GM12875 (cell line): ENCODE data around the gene MOGAT1.
A peak's percentile ranks its signal among the peaks of the same experiment; 100 is the strongest.
"Not testable (repeated sequence)": the region's sequence is repeated elsewhere in the genome, so short reads cannot be mapped to it uniquely, and the experiment has no call there.

ENCODE experiments used
- H3K4me3 ChIP-seq: one replicate; pipeline ENCODE4 v1.5.1; 2011; ENCODE audit warnings: low read depth, low read length, control low read depth
- CTCF ChIP-seq: IDR thresholded peaks from 2 replicates; pipeline ENCODE4 v1.5.1; 2011; ENCODE audit warnings: low read depth, mild to moderate bottlenecking, control low read depth, inconsistent platforms, low read length, moderate library complexity, borderline replicate concordance; ENCODE audit not compliant: insufficient read depth

MOGAT1 gene

GRCh38 chr2:222689322-222689721 is 17.9 kb downstream of the MOGAT1 start:
- no peak for TF ChIP-seq CTCF
- no peak overlapping the region for H3K4me3 ChIP-seq

- H3K4me3 ChIP-seq, result no peak overlapping the region
- TF ChIP-seq CTCF, result peak; percentile 99
Measured at GRCh38 chr2:222690564-222691200, 19.2 kb downstream of the MOGAT1 start.

GRCh38 chr2:222693413-222693812 is 22.0 kb downstream of the MOGAT1 start:
- not testable (repeated sequence) for H3K4me3 ChIP-seq

GRCh38 chr2:222693837-222694236 is 22.4 kb downstream of the MOGAT1 start:
- no peak overlapping the region for H3K4me3 ChIP-seq

GRCh38 chr2:222698276-222698675 is 26.8 kb downstream of the MOGAT1 start:
- no peak overlapping the region for H3K4me3 ChIP-seq
- no peak for TF ChIP-seq CTCF

More at GRCh38 chr2:222693837-222694236, 22.4 kb downstream of the MOGAT1 start:
- TF ChIP-seq CTCF, result peak; percentile 22; the same call in 1 of the 2 replicates

GRCh38 chr2:222701233-222701632 is 29.8 kb downstream of the MOGAT1 start:
- H3K4me3 ChIP-seq, result no peak overlapping the region
- TF ChIP-seq CTCF, result no peak

GRCh38 chr2:222701721-222702131 is 30.3 kb downstream of the MOGAT1 start:
- TF ChIP-seq CTCF, result no peak
- H3K4me3 ChIP-seq, result no peak overlapping the region
